Hematopoietic multipotent progenitor cell treated with erythropoietin and hydrocortisone succinate and interleukin-3 and kit ligand, for 15 days (in vitro differentiated cells): ENCODE measurements around the gene AQP6.
A peak's percentile ranks its signal among the peaks of the same experiment; 100 is the strongest.

Experiments
- DNase-seq: peaks from one replicate; pipeline ENCODE4 v3.0.0-alpha.2; 2015; ENCODE audit warnings: low spot score

AQP6 gene

GRCh38 chr12:49942921-49943624, 29.7 kb upstream of the AQP6 start:
- DNase-seq = no peak

GRCh38 chr12:49943625-49943960, 29.2 kb upstream of the AQP6 start:
- DNase-seq = no peak

GRCh38 chr12:49944046-49944445, 28.7 kb upstream of the AQP6 start:
- DNase-seq = no peak

- no peak for DNase-seq
These were observed 28.0 kb upstream of the AQP6 start for GRCh38 chr12:49944718-49945117.

- DNase-seq = peak; percentile 60
These were observed 27.2 kb upstream of the AQP6 start for GRCh38 chr12:49945394-49946080.

- no peak for DNase-seq
These were observed 26.7 kb upstream of the AQP6 start for GRCh38 chr12:49946086-49946485.

GRCh38 chr12:49946497-49946896, 26.2 kb upstream of the AQP6 start:
- DNase-seq = no peak

GRCh38 chr12:49947593-49948226, 25.0 kb upstream of the AQP6 start:
- no peak for DNase-seq

- DNase-seq = no peak
These were observed 23.6 kb upstream of the AQP6 start for GRCh38 chr12:49948866-49949845.

- DNase-seq = no peak
These were observed 22.9 kb upstream of the AQP6 start for GRCh38 chr12:49949866-49950265.

GRCh38 chr12:49950273-49951251, 22.2 kb upstream of the AQP6 start, which contains the start of gene AQP2:
Gene AQP2, plus strand, starts transcription at chr12:49950737. Its CDS starts 94 bp downstream, at chr12:49950831.
- DNase-seq = no peak

GRCh38 chr12:49951411-49952240, 21.1 kb upstream of the AQP6 start:
- DNase-seq = no peak

- DNase-seq = no peak
These were observed 20.2 kb upstream of the AQP6 start for GRCh38 chr12:49952391-49953055.

GRCh38 chr12:49953151-49953550, 19.6 kb upstream of the AQP6 start:
- DNase-seq = no peak

- no peak for DNase-seq
These were observed 18.5 kb upstream of the AQP6 start for GRCh38 chr12:49953961-49954846.

- DNase-seq = no peak
These were observed 17.6 kb upstream of the AQP6 start for GRCh38 chr12:49954863-49955830.
